ENCODE results near the gene TAS1R1. TPM values are rescaled to one million over a fixed set of nuclear protein-coding genes. Genes with fewer than 3 reads are reported as not detected.

Gene TAS1R1
- total RNA-seq, 2 experiments from 2014 or later, result not detected

DNA sequence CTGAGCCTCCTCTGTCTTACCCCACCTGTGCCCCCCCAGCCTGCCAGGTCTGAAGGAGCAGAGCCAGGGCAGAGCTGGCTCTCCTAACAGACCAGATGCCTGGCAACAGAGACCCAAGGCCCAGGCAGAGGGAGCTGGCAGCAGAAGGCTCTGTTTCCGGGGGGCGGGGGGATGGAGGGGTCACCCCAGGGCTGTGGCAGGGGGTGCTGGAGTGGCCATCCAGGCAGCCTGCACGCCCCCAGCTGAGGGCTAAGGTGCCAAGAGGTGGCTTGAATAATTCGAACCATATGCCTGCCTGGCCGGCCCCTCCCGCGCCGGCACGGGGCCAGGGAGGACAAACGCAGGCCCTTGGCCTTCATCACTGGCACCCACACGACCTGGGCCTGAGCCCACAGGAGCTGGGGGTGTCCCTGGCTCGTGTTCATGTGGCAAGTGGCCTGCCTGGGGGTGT, 47.6 kb upstream of the TAS1R1 start:
- no peak for ATAC-seq

GRCh38 chr1:6508154-6508815, 46.8 kb upstream of the TAS1R1 start:
- no peaks in the 10 kb centered on the region for H3K4me1 Mint-ChIP-seq (ENCODE audit: low read depth)
- DNase-seq (no peak), ATAC-seq (no peak)
- ChIA-PET POLR2A (interaction anchor here (0.7 to 0.9 kb wide), 2 partner anchors 9 to 13 kb away, joined by 3 read pairs; no protein-coding TSS in a partner anchor), CTCF (interaction anchor here (1.3 kb wide), 1 partner anchor 46 kb away, joined by 4 read pairs; the partner anchor contains the start of gene NOL9)
- no peak for TF ChIP-seq CTCF (IDR thresholded peaks at IDR 0.05)
- no peaks in the 10 kb centered on the region for H3K36me3 Mint-ChIP-seq (ENCODE audit: low read depth)
- no peak overlapping the region for H3K4me3 Mint-ChIP-seq
- H3K27me3 Mint-ChIP-seq, result no peaks in the 10 kb centered on the region
- intact Hi-C loops (cut with micrococcal nuclease), result no loop called here
- no peak overlapping the region for H3K27ac Mint-ChIP-seq
- H3K9me3 Mint-ChIP-seq, result no peaks in the 10 kb centered on the region

More for the DNA sequence above, 47.6 kb upstream of the TAS1R1 start:
- ChIA-PET POLR2A (interaction anchor here (0.6 to 0.9 kb wide), 2 partner anchors 10 to 16 kb away, joined by 3 read pairs; partner anchors contain the start of gene PLEKHG5), CTCF (interaction anchor here (0.6 to 1.3 kb wide), 3 partner anchors 16 to 47 kb away, joined by 3 to 5 read pairs (median 4); partner anchors contain the start of genes NOL9 and TAS1R1)
- H3K27ac Mint-ChIP-seq, result no peak overlapping the region
- H3K4me1 Mint-ChIP-seq (ENCODE audit: low read depth), result no peaks in the 10 kb centered on the region
- TF ChIP-seq CTCF (IDR thresholded peaks at IDR 0.05), result no peak
- no peaks in the 10 kb centered on the region for H3K9me3 Mint-ChIP-seq
- H3K27me3 Mint-ChIP-seq, result no peaks in the 10 kb centered on the region
- no peak overlapping the region for H3K4me3 Mint-ChIP-seq
- no peak for DNase-seq
- intact Hi-C loops (cut with micrococcal nuclease), result no loop called here
- H3K36me3 Mint-ChIP-seq (ENCODE audit: low read depth), result no peaks in the 10 kb centered on the region

DNA sequence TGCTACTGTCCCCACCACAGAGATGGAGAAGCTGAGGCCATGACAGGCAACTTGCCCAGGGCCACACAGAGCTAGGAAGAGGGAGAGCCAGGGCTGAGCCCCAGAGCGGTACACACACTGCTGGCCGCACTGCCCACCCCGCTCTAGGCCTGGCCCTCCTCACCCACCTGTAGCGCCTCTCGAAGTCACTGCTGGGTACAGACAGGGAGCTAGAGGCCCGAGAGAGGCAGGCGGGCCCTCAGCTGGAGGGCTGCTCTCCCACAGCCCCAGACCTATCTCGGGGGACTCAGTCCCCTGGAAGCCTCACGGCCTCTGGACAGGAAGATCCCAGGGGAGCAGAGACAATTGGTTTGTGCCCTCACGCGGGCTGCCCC, 46.3 kb upstream of the TAS1R1 start:
- Mint-ChIP-seq H3K27me3 (no peaks in the 10 kb centered on the region), H3K9me3 (no peaks in the 10 kb centered on the region), H3K4me1 (ENCODE audit: low read depth) (no peaks in the 10 kb centered on the region), H3K27ac (no peak overlapping the region), H3K36me3 (ENCODE audit: low read depth) (no peaks in the 10 kb centered on the region), H3K4me3 (no peak overlapping the region)
- intact Hi-C loops (cut with micrococcal nuclease), result no loop called here
- DNase-seq, result no peak
- POLR2A ChIA-PET, result interaction anchor here (0.7 kb wide), 1 partner anchor 12 kb away, joined by 3 read pairs; no protein-coding TSS in a partner anchor
- no peak for ATAC-seq
- no peak for TF ChIP-seq CTCF (IDR thresholded peaks at IDR 0.05)
- CTCF ChIA-PET, result interaction anchor here (1.3 kb wide), 1 partner anchor 46 kb away, joined by 4 read pairs; the partner anchor contains the start of gene NOL9

DNA sequence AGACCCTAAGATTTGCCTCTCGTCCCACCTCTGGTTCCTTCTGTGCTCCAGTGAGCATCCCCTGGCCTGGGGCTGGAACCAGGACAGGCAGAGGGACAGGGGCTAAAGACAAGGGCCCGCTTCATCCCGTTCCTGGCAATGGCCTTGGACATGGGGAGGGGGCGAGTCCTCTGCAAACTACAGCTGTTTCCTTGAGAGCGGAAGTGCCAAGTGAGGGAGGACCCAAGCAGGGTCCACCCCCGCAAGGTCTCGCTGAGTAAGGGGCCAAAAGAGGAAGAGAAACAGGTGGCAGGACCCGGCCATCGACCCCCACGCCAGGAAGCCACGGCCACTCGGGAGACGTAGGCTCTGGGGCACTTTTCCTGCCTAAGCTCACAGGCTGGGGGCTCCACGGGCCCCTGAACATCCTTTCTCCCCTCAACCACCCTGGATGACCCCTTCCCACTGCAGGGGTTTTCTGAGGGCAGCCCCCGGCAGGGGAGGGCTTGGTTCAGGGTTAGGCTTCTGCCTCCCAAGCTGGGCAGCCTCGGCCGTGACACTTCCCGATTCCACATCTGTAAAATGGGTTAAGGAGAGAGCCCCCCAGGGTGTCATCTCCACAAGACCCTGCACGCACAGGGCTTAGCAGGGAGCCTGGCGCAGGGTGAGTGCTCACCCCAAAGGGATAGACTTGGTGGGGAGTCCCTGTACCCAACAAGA, 45.7 kb upstream of the TAS1R1 start:
- intact Hi-C loops (cut with micrococcal nuclease), result no loop called here
- Mint-ChIP-seq H3K4me1 (ENCODE audit: low read depth) (no peaks in the 10 kb centered on the region), H3K4me3 (no peak overlapping the region), H3K27ac (no peak overlapping the region), H3K27me3 (no peaks in the 10 kb centered on the region), H3K36me3 (ENCODE audit: low read depth) (no peaks in the 10 kb centered on the region), H3K9me3 (no peaks in the 10 kb centered on the region)
- POLR2A ChIA-PET, result no interaction called here
- DNase-seq, result no peak
- ATAC-seq, result no peak
- TF ChIP-seq CTCF (IDR thresholded peaks at IDR 0.05), result no peak
- CTCF ChIA-PET, result interaction anchor here (1.3 kb wide), 1 partner anchor 45 kb away, joined by 4 read pairs; the partner anchor contains the start of gene NOL9

- no peak for TF ChIP-seq CTCF (IDR thresholded peaks at IDR 0.05)
- Mint-ChIP-seq H3K27me3 (no peaks in the 10 kb centered on the region), H3K36me3 (ENCODE audit: low read depth) (no peaks in the 10 kb centered on the region), H3K27ac (no peak overlapping the region), H3K4me3 (no peak overlapping the region), H3K9me3 (no peaks in the 10 kb centered on the region), H3K4me1 (ENCODE audit: low read depth) (no peaks in the 10 kb centered on the region)
- no peak for ATAC-seq
- DNase-seq, result no peak
- intact Hi-C loops (cut with micrococcal nuclease), result no loop called here
- ChIA-PET POLR2A (no interaction called here), CTCF (interaction anchor here (1.3 kb wide), 1 partner anchor 45 kb away, joined by 4 read pairs; the partner anchor contains the start of gene NOL9)
Observed at GRCh38 chr1:6509919-6510291, 45.2 kb upstream of the TAS1R1 start.

Measured in activated CD8-positive, alpha-beta T cell treated with anti-CD3 and anti-CD28 coated beads for 36 hours (primary cell).